Esophagus muscularis mucosa (tissue), 4 donors: ENCODE data around the gene SNTB2. TPM values are rescaled to one million over a fixed set of nuclear protein-coding genes. Genes with fewer than 3 reads are reported as not detected.
"Not testable (repeated sequence)": the region's sequence is repeated elsewhere in the genome, so short reads cannot be mapped to it uniquely, and the experiment has no call there.

Experiments used
- DNase-seq: peaks from one replicate; pipeline ENCODE4 v3.0.0-alpha.2; 2017; ENCODE audit errors: extremely low spot score
- H3K27ac ChIP-seq, 4 donors: fragments of 200-600 bp; sonication (generic); replicated peaks in 1 of 4; 1 replicate in 3 of 4; 2 replicates in 1 of 4; pipeline ENCODE4 v1.5.1; 2016 to 2019; ENCODE audit warnings: mild to moderate bottlenecking in 1 of 4
- H3K27me3 ChIP-seq, 4 donors: fragments of 200-600 bp; sonication (generic); one replicate each; pipeline versions ENCODE4 v1.5.1 to v1.6.0; 2016 to 2019
- H3K36me3 ChIP-seq, 4 donors: fragments of 200-600 bp; sonication (generic); one replicate each; pipeline ENCODE4 v1.5.1; 2016 to 2019
- H3K4me1 ChIP-seq, 4 donors: fragments of 200-600 bp; sonication (generic); one replicate each; pipeline ENCODE4 v1.5.1; 2016 to 2019
- H3K4me3 ChIP-seq, 4 donors: fragments of 200-600 bp; sonication (generic); 1 replicate in 2 of 4; 2 replicates in 2 of 4; pipeline ENCODE4 v1.5.1; 2016 to 2019; ENCODE audit warnings: mild to moderate bottlenecking in 4 of 4, moderate library complexity in 1 of 4
- H3K9me3 ChIP-seq, 4 donors: fragments of 200-600 bp; sonication (generic); 1 replicate in 3 of 4; 2 replicates in 1 of 4; pipeline ENCODE4 v1.5.1; 2016 to 2019
- CTCF ChIP-seq, 3 experiments: fragments of 200-600 bp in 2 of 3; fragments of 450-650 bp in 1 of 3; sonication (generic) in 2 of 3; IDR thresholded peaks; one replicate each; pipeline ENCODE4 v1.5.1; 2017 to 2019; ENCODE audit warnings: antibody characterized with exemption in 3 of 3, mild to moderate bottlenecking in 2 of 3, moderate library complexity in 1 of 3
- EP300 ChIP-seq: sonication (generic); formaldehyde crosslinking; IDR thresholded peaks from one replicate; pipeline ENCODE4 v1.6.1; 2017; ENCODE audit warnings: antibody characterized with exemption
- POLR2A ChIP-seq: fragments of 450-650 bp; IDR thresholded peaks from one replicate; pipeline ENCODE4 v1.6.1; 2017; ENCODE audit warnings: antibody characterized with exemption, moderate library complexity, mild to moderate bottlenecking, low read depth
- POLR2AphosphoS5 ChIP-seq, 2 donors: sonication (generic); formaldehyde crosslinking; IDR thresholded peaks; one replicate each; pipeline ENCODE4 v1.6.1; 2017; ENCODE audit warnings: antibody characterized with exemption in 2 of 2
- WGBS: methylation state at CpG from one replicate; pipeline ENCODE4 v1.1.5; 2018; 5-methylcytosine and 5-hydroxymethylcytosine counted together
- intact Hi-C: fragments of 100-400 bp; cut with DNase I; formaldehyde crosslinking; loops from one replicate; pipeline ENCODE4 v1.15.1; 2023
- total RNA-seq, 4 donors: library from RNA; depleted of rRNA; stranded (reverse); fragments of >200 nt; gene quantifications; one replicate each; pipeline versions ENCODE4 v1.1.0 to v1.2.1, GENCODE V29; 2016

Gene SNTB2
- total RNA-seq, 4 donors from 2014 or later = 36.1 to 73.4 (median 54.8) TPM

- Histone ChIP-seq H3K27me3 (no peaks in the 10 kb centered on the region), H3K4me3 (no peak overlapping the region), H3K4me1 (peaks cover 3 to 48% (median 34%) of the 10 kb centered on the region in 4 donors), H3K27ac (peak overlapping the region in 1 of 4 donors; percentile 68), H3K9me3 (no peaks in the 10 kb centered on the region), H3K36me3 (peaks cover 0 to 10% (median 0%) of the 10 kb centered on the region in 4 donors)
- 38% methylated on average over 1 of the region's 1 CpG for WGBS
- DNase-seq = no peak
- intact Hi-C loops = loop anchor here (10.0 kb wide), 1 partner anchor 103 kb away; no protein-coding TSS in a partner anchor
- TF ChIP-seq POLR2AphosphoS5 (IDR thresholded peaks at IDR 0.05) (no peak), POLR2A (no peak), CTCF (IDR thresholded peaks at IDR 0.05) (no peak), EP300 (no peak)
Observed at GRCh38 chr16:69277413-69277812, 90.4 kb downstream of the SNTB2 start.

- H3K36me3 ChIP-seq = peaks cover 5 to 28% (median 17%) of the 10 kb centered on the region in 4 donors
- intact Hi-C loops = no loop called here
- H3K27ac ChIP-seq = no peak overlapping the region
- peaks cover 12 to 14% (median 13%) of the 10 kb centered on the region in 4 donors for H3K4me1 ChIP-seq
- H3K9me3 ChIP-seq = no peaks in the 10 kb centered on the region
- TF ChIP-seq POLR2AphosphoS5 (IDR thresholded peaks at IDR 0.05) (no peak), EP300 (no peak), POLR2A (no peak)
- DNase-seq = no peak
- 97% methylated on average over 4 of the region's 4 CpGs for WGBS
- H3K4me3 ChIP-seq = no peak overlapping the region
- no peaks in the 10 kb centered on the region for H3K27me3 ChIP-seq
Observed at GRCh38 chr16:69283851-69284250, 96.9 kb downstream of the SNTB2 start.

- no peaks in the 10 kb centered on the region for H3K9me3 ChIP-seq
- no peak for DNase-seq
- H3K4me1 ChIP-seq = peaks cover 12 to 14% (median 13%) of the 10 kb centered on the region in 4 donors
- no peak overlapping the region for H3K27ac ChIP-seq
- intact Hi-C loops = no loop called here
- H3K4me3 ChIP-seq = no peak overlapping the region
- H3K27me3 ChIP-seq = no peaks in the 10 kb centered on the region
- peaks cover 5 to 32% (median 17%) of the 10 kb centered on the region in 4 donors for H3K36me3 ChIP-seq
- 78% methylated on average over 4 of the region's 4 CpGs for WGBS
- TF ChIP-seq POLR2A (no peak), POLR2AphosphoS5 (IDR thresholded peaks at IDR 0.05) (no peak), EP300 (no peak), CTCF (IDR thresholded peaks at IDR 0.05) (no peak)
Observed at GRCh38 chr16:69285240-69285639, 98.3 kb downstream of the SNTB2 start.

- no peak for TF ChIP-seq POLR2A
- TF ChIP-seq EP300 = no peak
- TF ChIP-seq CTCF (IDR thresholded peaks at IDR 0.05) = peak; percentile 61 to 70 (median 65)
- peak in 1 of 2 donors; percentile 8 for TF ChIP-seq POLR2AphosphoS5 (IDR thresholded peaks at IDR 0.05)
- 57% methylated on average over 13 of the region's 13 CpGs for WGBS
Observed at GRCh38 chr16:69286941-69287713, 100.2 kb downstream of the SNTB2 start.

GRCh38 chr16:69291657-69292056 lies 104.7 kb downstream of the SNTB2 start:
- Histone ChIP-seq H3K36me3 (peaks cover 0 to 27% (median 2%) of the 10 kb centered on the region in 4 donors), H3K4me1 (peaks cover 8 to 11% (median 9%) of the 10 kb centered on the region in 4 donors)
- DNase-seq, H3K27me3 ChIP-seq, H3K4me3 ChIP-seq, H3K9me3 ChIP-seq, intact Hi-C loops, H3K27ac ChIP-seq: not testable (repeated sequence)
- 96% methylated on average over 9 of the region's 9 CpGs for WGBS

More at GRCh38 chr16:69286941-69287713, 100.2 kb downstream of the SNTB2 start:
- peaks cover 12 to 14% (median 13%) of the 10 kb centered on the region in 4 donors for H3K4me1 ChIP-seq
- no peaks in the 10 kb centered on the region for H3K9me3 ChIP-seq
- no peaks in the 10 kb centered on the region for H3K27me3 ChIP-seq
- intact Hi-C loops = loop anchor here (1.0 kb wide), 1 partner anchor 137 kb away; no protein-coding TSS in a partner anchor
- no peak overlapping the region for H3K4me3 ChIP-seq
- DNase-seq = no peak
- peak overlapping the region in 1 of 4 donors; percentile 32 for H3K27ac ChIP-seq
- H3K36me3 ChIP-seq = peaks cover 5 to 32% (median 17%) of the 10 kb centered on the region in 4 donors
